AG04449 (cell line): ENCODE results near the gene PXDC1.
A peak's percentile ranks its signal among the peaks of the same experiment; 100 is the strongest.

ENCODE experiments used
- CTCF ChIA-PET: fragments of 350-600 bp; formaldehyde crosslinking; extraction: SDS; loops from one replicate; lab custom pipeline; 2021; ENCODE audit warnings: antibody characterized with exemption; lab: Yijun Ruan, JAX
- POLR2A ChIA-PET: fragments of 400-600, 350-600 bp; formaldehyde crosslinking; extraction: SDS; loops from one replicate; lab custom pipeline; 2020; ENCODE audit warnings: antibody characterized with exemption, inconsistent platforms; lab: Yijun Ruan, JAX
- DNase-seq: peaks from one replicate; pipeline ENCODE4 v3.0.0-alpha.2; 2010; ENCODE audit warnings: low read depth, low spot score
- H3K4me3 ChIP-seq: 2 replicates; pipeline ENCODE4 v1.5.1; 2011; ENCODE audit warnings: low read depth, mild to moderate bottlenecking, control low read depth, low read length
- CTCF ChIP-seq: IDR thresholded peaks from one replicate; pipeline ENCODE4 v1.5.1; 2011; ENCODE audit warnings: mild to moderate bottlenecking, moderate library complexity, low read length, control low read depth, inconsistent platforms; ENCODE audit not compliant: insufficient read depth; ENCODE audit errors: missing control alignments

Gene PXDC1

GRCh38 chr6:3733321-3733925 is 18.1 kb downstream of the PXDC1 start:
- no peak for DNase-seq
- CTCF ChIA-PET, result interaction anchor here (0.9 to 16.1 kb wide), 21 partner anchors 9 to 481 kb away, joined by 3 to 263 read pairs (median 9); partner anchors contain the start of gene FAM50B
- POLR2A ChIA-PET, result interaction anchor here (1.1 kb wide), 1 partner anchor 16 kb away, joined by 3 read pairs; no protein-coding TSS in a partner anchor
- TF ChIP-seq CTCF, result no peak
- no peak overlapping the region for H3K4me3 ChIP-seq

GRCh38 chr6:3732345-3733141 is 19.0 kb downstream of the PXDC1 start:
- no peak for DNase-seq
- ChIA-PET CTCF (interaction anchor here (0.7 to 16.1 kb wide), 40 partner anchors 9 to 481 kb away, joined by 3 to 263 read pairs (median 4); partner anchors contain the start of gene FAM50B), POLR2A (interaction anchor here (0.7 to 1.1 kb wide), 2 partner anchors 10 to 17 kb away, joined by 3 read pairs; no protein-coding TSS in a partner anchor)
- no peak overlapping the region for H3K4me3 ChIP-seq
- peak; percentile 84 for TF ChIP-seq CTCF

GRCh38 chr6:3731700-3732099 is 19.8 kb downstream of the PXDC1 start:
- no peak for TF ChIP-seq CTCF
- ChIA-PET POLR2A (no interaction called here), CTCF (interaction anchor here (0.7 to 16.1 kb wide), 33 partner anchors 8 to 469 kb away, joined by 3 to 263 read pairs (median 5); partner anchors contain the start of gene FAM50B)
- H3K4me3 ChIP-seq, result no peak overlapping the region
- DNase-seq, result no peak

GRCh38 chr6:3729603-3730344 is 21.7 kb downstream of the PXDC1 start:
- no peak for TF ChIP-seq CTCF
- no peak for DNase-seq
- H3K4me3 ChIP-seq, result no peak overlapping the region
- POLR2A ChIA-PET, result no interaction called here
- CTCF ChIA-PET, result interaction anchor here (1.0 to 16.1 kb wide), 7 partner anchors 13 to 449 kb away, joined by 3 to 263 read pairs (median 6); no protein-coding TSS in a partner anchor

- CTCF ChIA-PET, result interaction anchor here (1.1 to 16.1 kb wide), 6 partner anchors 15 to 476 kb away, joined by 3 to 263 read pairs (median 4); no protein-coding TSS in a partner anchor
- no peak overlapping the region for H3K4me3 ChIP-seq
- TF ChIP-seq CTCF, result no peak
- no peak for DNase-seq
- POLR2A ChIA-PET, result no interaction called here
Observed at GRCh38 chr6:3727593-3728108, 23.9 kb downstream of the PXDC1 start.
